Esophagus squamous epithelium (tissue), 4 donors: Measurements from ENCODE around the gene XRCC3.

Experiments
- CTCF ChIP-seq, 6 experiments: fragments of 450-650 bp in 4 of 6; fragments of 200-600 bp in 2 of 6; sonication (generic) in 2 of 6; IDR thresholded peaks; one replicate each; pipeline ENCODE4 v1.5.1; 2016 to 2019; ENCODE audit warnings: antibody characterized with exemption in 6 of 6, mild to moderate bottlenecking in 4 of 6, moderate library complexity in 4 of 6
- POLR2A ChIP-seq, 4 donors: fragments of 450-650 bp; IDR thresholded peaks; one replicate each; pipeline ENCODE4 v1.6.1; 2017; ENCODE audit warnings: antibody characterized with exemption in 4 of 4, mild to moderate bottlenecking in 4 of 4, moderate library complexity in 3 of 4

GRCh38 chr14:103688906-103689902 is 26.0 kb downstream of the XRCC3 start:
- no peak for TF ChIP-seq CTCF (IDR thresholded peaks at IDR 0.05)
- no peak for TF ChIP-seq POLR2A (IDR thresholded peaks at IDR 0.05)
